GM21447 (cell line): ENCODE measurements around the gene PLAC9.
A peak's percentile ranks its signal among the peaks of the same experiment; 100 is the strongest.
"Not testable (repeated sequence)": the region's sequence is repeated elsewhere in the genome, so short reads cannot be mapped to it uniquely, and the experiment has no call there.

Experiments
- ATAC-seq: cut with Tn5 transposase; IDR thresholded peaks from one replicate; pipeline ENCODE4 v1.9.1; 2021; ENCODE audit not compliant: unreplicated experiment

Gene PLAC9

DNA sequence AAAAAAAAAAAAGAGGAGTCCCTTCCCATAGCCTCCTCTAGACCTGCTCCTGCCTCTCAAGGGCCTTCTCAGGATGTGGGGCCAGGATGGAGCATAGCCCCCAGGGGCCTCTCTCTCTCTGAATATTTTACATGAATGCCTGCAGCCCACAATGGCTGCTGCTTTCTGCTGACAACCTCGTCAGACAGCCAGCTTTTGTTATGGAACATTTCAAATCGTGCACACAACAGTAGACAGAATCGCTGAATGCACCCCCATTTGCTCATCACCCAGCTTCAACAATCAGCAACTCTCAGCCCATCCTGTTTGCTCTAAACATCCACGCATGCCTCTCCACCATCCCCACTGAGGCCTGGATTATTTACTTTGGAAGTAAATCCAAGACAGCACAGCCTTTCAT is 5.4 kb downstream of the PLAC9 start:
- ATAC-seq = no peak

DNA sequence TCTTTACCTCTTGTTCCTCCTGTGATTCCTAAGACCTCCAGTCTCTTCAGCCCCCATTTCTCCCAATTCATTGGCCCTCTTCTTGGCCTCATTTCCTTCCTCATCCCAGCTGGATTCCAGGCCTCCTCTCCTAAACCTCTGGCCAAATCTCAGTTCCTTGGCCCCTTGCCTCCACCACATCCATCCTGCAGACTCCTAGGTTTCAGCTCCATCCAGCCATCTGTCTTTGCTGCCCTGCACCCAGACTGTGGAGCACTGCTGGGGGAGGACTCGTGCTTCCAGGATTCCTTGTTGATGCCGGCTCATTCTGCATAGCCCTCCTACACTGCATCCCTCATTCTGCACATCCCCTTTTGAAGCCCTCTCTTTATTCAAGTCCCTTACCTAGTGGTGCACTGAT is 6.7 kb downstream of the PLAC9 start:
- no peak for ATAC-seq

DNA sequence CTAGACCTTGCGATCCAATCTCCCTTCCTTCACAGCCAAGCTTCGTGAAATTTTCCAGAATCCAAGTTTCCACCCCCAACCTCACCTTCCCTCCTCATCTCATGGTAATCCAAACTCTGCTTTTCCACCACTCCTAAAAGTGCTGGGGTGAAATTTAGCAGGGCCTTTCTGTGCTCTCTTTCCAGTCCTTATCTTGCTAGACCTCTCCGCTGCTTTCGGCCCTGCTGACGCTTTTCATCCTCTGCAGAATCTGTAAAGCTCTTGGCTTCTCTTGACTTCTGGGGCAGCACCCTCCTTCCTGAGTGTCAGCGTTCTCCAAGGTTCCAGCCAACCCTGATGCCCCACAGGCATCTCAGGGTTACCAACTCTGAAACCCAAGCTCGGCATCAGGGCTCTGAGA is 7.7 kb downstream of the PLAC9 start:
- no peak for ATAC-seq

DNA sequence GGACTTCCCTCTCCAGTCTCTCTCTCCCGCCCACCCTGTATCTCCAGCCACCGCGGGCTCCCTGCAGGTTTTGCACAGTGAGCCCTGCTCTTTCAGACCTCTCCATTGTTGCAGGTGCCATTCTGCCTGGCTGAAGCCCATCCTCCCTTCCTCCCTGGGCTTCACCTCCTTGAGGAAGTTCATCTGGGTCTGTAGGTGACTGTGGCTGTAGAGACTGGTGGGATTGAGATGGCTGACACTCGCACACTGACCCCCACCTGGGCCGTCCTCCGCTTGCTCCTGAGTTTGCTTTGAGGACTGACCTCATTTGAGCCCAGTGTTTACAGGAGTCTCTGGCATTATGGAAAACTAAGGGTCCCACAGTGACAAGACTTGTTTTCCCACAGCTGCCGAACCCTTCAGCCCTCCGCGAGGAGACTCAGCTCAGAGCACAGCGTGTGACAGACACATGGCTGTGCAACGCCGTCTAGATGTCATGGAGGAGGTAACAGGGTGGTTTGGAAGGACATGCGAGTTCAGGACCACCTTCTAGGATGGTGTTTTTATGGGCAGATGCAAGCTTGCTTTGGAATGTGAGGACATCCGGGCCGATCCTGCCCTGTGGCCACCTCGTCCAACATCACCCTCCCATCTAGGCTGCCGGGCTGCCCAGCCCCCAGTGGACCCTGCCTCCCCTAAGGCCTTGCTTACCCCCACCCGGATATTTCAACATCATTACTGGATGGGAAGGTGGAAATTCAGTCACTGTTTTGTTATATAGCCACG is 9.3 kb downstream of the PLAC9 start:
- ATAC-seq = no peak

DNA sequence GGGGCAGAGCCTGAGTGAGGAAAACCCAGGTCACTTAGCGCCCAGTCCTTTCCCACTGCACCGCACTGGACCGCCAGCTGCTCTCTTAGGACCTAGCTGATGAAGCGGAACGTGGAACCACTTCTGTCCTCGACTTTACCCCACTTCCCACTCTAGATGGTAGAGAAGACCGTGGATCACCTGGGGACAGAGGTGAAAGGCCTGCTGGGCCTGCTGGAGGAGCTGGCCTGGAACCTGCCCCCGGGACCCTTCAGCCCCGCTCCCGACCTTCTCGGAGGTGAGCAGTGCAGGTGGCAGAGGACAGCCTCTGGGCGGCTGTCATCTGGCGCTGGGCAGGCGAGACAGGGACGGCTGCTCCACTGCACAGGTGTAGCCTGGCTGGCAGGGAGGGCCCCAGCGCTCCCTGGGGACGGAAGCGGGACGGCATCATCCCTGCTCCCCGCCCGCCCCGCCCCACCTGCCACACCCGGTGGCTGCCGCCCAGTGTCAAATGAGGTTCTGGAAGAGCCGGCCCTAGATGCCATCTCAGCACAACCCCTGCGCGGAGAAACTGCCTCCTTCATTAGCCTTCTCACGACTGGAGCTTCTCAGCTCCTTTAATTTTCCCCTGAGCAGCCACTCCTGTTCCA is 11.7 kb downstream of the PLAC9 start:
- peak; percentile 63 for ATAC-seq

DNA sequence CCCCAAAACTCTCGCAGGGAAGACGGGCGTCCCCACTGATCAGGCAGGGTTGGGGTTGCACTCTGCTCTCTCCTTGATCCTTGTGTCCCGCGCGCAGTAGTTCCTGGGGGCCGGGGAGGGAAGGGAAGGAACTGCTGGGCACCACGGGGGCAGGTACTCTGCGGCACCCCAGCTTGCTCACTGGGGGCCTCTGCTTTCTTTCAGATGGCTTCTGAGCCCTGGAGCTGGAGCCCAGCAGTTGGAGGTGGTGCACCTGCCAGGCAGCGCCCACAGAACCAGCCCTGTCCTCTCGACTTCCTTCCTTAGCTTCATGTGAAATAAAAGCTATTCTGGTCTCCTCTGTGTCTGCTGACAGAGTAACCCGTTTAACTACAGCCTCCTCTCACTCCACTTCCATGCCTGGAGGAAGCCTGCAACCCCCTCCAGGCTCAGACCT is 12.2 kb downstream of the PLAC9 start:
- ATAC-seq = peak; percentile 52

DNA sequence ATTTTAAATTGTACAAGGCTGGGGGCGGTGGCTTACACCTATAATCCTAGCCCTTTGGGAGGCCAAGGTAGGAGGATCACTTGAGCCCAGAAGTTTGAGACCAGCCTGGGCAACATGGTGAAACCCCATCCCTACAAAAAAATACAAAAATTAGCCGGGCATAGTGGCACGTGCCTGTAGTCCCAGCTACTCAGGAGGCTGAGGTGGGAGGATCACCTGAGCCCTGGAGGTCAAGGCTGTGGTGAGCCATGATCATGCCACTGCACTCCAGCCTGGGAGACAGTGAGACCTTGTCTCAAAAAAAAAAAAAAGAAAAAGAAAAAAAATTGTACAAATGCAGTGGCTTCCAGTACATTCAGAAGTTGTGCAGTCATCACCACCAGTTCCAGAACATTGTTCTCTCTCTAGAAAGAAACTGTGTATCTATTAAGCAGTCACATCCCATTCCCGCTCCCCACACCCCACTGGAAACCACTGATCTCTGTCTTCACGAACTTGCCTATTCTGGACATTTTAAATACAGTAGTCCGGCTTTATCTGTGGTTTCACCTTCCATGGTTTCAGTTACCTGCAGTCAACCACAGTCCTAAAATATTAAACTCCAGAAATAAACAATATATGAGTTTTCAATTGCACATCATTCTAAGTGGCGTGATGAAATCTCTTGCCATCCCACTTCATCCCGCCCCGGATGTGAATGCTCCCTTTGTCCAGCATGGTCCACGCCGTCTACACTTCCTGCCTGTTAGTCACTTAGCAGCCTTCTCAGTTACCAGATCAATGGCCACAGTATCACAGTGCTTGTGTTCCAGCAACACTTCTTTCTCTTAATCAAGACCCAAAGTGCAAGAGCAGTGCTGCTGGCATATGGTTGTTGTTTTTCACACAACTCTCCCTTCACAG is 13.1 kb downstream of the PLAC9 start:
- ATAC-seq = not testable (repeated sequence)

DNA sequence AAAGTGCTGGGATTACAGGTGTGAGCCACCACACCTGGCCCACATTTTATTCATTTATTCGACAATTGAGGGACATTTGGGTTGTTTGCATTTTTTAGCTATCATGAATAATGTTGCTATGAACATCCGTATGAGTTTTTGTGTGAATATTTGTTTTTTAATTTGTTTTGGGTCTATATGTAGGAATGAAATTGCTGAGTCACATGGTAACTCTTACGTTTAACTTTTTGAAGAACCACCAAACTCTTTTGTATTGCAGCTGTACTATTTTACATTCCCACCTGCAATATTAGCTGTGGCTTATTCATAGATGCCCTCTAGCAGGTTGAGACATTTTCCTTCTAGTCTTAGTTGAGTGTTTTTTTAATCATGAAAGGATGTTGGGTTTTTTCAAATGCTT is 14.4 kb downstream of the PLAC9 start:
- ATAC-seq = no peak

DNA sequence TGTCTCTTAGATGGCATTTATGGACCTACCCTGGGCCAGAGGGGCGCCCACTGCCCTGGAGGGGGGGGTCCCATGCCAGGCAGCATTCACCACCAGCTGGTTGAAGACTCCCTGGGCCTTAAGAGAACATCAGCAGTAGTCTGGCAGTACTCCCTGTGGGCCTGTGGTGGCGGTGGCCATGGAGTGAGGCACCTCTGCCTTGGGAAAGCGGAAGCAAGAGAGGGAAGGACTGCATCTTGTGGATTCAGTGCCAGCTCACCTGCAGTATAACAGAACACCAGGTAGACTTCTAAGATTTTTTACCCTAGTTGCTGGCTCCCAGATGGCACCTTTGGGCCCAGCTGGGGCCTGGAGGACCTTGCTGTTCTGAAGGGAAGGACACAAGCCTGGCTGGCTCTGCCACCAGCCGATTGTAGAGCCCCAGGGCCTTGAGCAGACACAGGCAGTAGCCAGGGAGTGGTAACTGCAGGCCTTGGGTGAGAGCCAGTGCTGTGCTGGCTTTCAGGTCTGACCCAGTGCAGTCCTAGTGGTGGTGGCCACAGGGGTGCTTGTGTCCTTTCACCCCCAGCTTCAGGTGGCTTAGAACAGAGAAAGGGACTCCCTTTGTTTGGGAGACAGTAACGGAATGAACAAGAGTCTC is 15.8 kb downstream of the PLAC9 start:
- no peak for ATAC-seq

DNA sequence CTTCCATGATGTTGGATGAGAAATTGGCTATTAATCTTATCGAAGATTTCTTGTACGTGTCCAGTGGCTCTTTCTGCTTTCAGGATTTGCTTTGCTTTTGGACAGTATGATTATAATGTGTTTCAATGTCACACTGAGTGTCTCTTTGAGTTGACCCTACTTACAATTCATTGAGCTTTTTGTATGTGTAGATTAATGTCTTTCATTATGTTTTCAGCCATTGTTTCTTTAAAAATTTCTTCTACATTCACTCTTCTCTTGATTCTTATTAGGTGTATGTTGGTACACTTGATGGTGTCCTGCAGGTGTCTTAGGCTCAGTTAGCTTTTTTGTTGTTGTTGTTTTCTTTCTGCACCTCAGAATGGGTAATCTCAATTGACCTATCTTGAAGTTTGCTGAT is 16.6 kb downstream of the PLAC9 start:
- no peak for ATAC-seq

DNA sequence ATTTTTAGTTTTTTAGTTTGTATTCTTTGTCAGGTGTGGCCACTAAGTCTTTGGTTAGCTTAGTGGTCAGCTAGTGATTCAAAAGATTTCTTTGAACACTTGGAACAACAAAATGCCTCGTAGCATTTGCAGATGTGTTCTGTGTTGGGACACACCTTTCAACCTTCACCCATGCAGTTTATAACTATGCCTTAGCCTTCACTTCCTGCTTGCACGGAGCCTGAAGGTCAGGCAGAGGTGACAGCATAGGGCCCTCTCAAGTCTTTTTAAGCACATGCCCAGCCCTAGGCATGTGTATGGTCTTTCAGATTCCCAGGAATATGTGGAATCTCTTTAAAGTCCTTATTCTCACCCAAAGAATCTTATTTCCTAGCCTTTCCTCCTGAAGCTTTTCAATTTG is 17.6 kb downstream of the PLAC9 start:
- no peak for ATAC-seq

DNA sequence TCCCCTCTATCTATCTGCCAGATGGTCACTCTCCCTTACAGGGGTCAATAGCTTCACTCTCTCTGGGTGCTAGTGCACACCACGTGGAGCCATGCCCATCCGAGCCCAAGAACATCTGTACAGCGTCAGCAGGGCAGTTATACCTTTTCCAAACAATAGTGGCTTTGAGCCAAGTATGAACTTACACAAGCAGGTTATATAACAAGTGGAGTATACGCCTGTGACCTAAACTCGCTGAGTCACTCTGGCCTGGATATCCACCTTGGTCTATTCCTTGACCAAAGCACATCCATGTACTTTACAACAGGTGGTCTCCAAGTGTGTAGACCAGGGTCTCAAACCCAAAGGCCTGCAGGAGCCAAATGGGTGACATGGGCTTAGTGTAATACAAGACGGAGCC is 20.3 kb downstream of the PLAC9 start:
- no peak for ATAC-seq

DNA sequence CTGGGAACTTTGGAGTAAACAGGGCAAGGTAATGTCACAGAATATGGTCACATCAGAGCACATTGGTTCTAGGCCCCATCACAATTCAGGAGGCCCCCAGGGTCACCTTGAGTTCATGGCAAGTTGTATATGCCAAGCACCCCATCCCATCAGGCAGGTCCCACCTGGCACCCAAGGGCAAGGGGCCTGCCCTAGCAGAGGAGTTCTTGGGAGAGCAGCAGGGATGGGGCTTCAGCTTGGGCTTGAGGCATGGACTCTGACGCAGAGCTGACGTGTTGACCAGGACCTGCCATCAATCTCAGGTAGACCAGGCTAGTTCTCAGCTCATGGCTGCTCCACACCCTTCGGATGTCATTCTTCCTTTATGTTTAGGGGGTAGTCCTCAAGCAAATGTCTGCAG is 20.9 kb downstream of the PLAC9 start:
- no peak for ATAC-seq

DNA sequence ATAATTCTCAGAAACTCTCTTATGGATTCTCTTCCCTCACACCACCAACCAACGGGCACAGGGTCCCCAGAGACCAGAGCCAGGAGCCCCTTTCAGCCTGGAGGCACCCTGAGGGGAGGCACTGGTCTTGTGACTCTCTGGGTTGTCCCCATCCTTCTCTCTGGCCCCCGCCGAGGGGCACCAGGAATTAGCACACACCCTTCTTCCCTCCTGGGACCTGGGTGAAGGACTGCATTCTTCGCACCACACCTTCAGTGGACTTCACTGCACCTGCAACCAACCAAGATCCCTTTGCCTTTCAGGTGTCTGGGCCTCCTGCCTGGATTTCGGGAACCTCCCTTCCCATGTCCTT is 22.1 kb downstream of the PLAC9 start:
- ATAC-seq = no peak

DNA sequence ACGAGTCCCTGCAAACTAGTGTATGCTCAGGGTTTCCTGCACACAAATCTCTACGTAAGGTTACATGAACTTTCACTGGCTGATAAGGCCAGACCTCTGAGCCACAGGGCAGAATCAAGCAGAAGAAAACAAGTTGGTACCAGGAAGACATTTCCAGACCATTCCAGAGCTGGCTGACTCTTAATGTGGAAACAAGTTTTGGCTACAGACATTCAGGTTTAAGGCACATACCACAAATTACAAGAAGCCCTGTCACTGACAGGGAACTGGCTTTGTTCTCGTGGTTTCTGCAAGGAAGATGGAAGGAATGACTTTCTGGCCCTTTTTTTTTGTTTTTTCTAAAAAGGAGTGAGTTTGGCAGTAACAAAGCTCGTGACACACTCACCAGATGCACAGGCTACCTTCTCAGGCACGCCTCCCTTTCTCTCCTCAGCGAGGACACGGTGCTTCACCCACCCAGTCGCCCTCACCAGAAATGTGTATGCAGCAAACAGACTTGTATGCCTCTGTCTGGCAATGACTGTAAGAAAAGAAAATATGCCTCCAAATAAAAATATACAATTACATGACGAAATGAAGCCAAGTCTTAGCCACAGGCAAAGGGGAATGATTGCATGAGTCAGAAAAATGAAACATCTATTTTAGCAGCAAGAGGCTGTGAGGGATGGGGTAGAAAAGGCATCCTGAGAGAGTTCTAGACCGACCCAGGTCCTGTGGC is 22.6 kb downstream of the PLAC9 start:
- ATAC-seq = no peak

DNA sequence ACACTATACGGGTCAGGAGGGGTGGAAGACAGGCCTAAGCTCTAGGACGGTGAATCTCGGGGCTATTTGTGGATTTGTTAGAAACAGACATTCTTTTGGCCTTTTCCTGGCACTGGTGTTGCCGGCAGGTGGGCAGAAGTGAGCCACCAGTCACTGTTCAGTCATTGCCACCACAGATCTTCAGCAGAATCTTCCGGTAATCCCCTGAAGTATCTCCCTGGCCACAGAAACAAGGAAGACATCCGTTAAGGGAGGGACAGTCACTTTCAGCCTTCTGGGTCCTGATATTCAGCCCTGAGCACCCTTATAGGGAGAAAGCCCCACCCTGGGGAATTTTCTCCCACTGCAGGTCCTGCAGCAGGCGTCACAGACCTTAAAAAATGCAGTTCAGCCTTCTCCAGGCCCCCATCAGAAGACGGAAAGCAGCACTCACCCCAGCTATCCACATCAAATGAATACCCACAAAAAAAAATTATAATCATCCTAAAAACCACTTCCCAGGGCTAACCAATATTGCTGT is 23.2 kb downstream of the PLAC9 start:
- no peak for ATAC-seq

DNA sequence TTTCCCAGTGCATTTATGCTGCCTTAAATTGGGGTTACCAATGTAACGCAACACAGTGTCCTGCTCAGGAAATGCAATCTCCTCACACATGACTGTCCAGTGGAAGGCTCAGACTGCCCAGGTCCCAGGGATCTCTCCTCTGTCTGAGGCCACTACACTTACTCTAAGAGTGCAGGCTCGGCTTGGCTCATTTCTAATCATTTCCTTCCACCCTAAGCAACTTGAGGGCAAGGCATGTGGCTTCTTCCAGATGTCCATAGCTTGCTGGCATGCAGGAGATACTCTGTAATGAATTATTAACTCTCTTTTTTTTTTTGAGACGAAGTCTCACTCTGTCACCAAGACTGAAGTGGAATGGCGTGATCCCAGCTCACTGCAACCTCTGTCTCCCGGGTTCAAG is 23.7 kb downstream of the PLAC9 start:
- no peak for ATAC-seq

DNA sequence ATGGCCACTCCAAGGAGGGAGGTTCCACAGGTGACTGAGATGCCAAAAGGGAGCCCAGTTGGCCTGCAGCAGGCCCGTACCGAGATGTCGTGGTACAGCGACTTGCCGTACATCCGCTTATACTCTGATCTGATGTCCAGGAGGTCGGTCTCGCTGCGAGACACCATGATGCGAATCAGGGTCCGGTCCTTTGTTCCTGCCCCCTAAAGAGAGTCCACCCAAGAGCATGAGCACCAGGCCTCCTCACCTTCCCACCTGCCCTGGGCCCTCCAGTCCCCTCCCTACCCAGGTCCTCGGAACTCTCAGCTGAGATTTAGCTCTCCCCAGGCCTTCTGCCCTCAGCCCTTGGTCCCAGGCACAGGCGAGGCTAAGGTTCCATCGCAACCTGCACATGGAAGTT is 25.0 kb downstream of the PLAC9 start:
- ATAC-seq = no peak

DNA sequence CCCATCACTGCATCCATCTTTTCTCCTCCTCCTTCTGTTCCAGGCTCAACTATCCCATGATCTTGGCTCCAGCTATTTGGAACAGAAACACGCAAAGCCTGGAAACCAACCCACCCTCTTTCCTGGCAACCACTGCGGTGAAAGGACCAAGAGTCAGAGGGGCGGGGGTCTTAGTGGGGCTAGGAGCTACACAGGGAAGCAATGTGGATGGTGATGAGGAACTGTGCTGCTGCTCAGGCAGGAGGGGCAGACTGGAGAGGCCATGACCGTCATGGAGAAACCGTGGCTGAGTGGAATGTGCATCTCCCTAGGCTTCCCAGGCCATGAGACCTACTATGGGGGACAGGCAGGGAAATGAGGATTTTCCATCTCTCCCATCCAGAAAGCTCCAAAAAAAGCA is 25.6 kb downstream of the PLAC9 start:
- no peak for ATAC-seq

DNA sequence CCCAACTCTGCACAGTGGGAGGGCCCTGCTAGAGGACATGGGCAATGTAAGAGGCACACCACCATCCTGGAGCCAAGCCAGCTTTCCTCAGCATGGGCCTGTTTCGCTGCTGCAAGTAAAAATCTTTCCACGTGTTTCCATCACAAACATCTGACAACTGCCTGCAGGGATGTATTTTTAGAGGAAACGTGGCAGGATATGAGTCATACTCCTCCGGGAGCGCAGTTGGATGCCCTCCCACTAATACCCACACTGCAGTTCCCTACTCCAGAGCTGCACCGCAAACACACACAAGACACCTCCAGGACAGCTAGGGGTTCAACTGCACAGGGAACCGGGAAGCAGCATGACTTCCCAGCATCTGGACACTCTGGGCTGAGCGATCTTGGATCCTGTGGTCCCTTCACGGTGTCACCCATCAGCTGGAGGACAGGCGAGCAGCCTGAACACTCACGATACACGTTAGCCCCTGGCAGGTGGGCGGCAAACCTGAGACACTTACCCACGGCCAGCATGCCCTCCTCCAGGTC is 26.1 kb downstream of the PLAC9 start:
- no peak for ATAC-seq
